Neural crest cell (in vitro differentiated cells): ENCODE measurements around the gene CDKL5. TPM values are rescaled to one million over a fixed set of nuclear protein-coding genes. Genes with fewer than 3 reads are reported as not detected.

Experiments
- DNase-seq: peaks from one replicate; pipeline ENCODE4 v3.0.0; 2021; ENCODE audit warnings: low read depth, mixed read lengths, low spot score
- H3K27ac Mint-ChIP-seq: one replicate; pipeline ENCODE4 v1.8.0; 2021; ENCODE audit warnings: mild to moderate bottlenecking, mixed read lengths; ENCODE audit not compliant: unreplicated experiment
- H3K27me3 Mint-ChIP-seq: 2 replicates; pipeline ENCODE4 v1.8.0; 2021; ENCODE audit warnings: low read depth, mild to moderate bottlenecking, mixed read lengths
- H3K36me3 Mint-ChIP-seq: 2 replicates; pipeline ENCODE4 v1.8.0; 2021; ENCODE audit warnings: low read depth, mild to moderate bottlenecking, mixed read lengths
- H3K4me1 Mint-ChIP-seq: 2 replicates; pipeline ENCODE4 v1.8.0; 2021; ENCODE audit warnings: mixed read lengths
- H3K4me3 Mint-ChIP-seq: one replicate; pipeline ENCODE4 v1.8.0; 2021; ENCODE audit warnings: mild to moderate bottlenecking, mixed read lengths
- H3K9me3 Mint-ChIP-seq: 2 replicates; pipeline ENCODE4 v1.8.0; 2021; ENCODE audit warnings: mixed read lengths
- long read RNA-seq: library from polyadenylated mRNA; unstranded; transcript quantifications from one replicate; pipeline ENCODE4 v2.0.0, GENCODE V29; 2020
- total RNA-seq: library from RNA; stranded (reverse); gene quantifications from 2 replicates; pipeline ENCODE4 v1.2.1, GENCODE V29; 2021
- TF ChIP-seq, protein P1 (sequence below): fragments of 200-600 bp; sonication (generic); conservative IDR thresholded peaks from 2 replicates; pipeline ENCODE4 v1.5.0; 2021; ENCODE audit warnings: antibody characterized with exemption, mild to moderate bottlenecking

Gene CDKL5
- total RNA-seq = 3.7 and 4.0 TPM in 2 replicates
- long read RNA-seq, partial matches to known transcripts = 5 of 7 reads
- long read RNA-seq, other reads (novel, unspliced or antisense) = 2 of 7 reads

- TF ChIP-seq, protein P1, sequence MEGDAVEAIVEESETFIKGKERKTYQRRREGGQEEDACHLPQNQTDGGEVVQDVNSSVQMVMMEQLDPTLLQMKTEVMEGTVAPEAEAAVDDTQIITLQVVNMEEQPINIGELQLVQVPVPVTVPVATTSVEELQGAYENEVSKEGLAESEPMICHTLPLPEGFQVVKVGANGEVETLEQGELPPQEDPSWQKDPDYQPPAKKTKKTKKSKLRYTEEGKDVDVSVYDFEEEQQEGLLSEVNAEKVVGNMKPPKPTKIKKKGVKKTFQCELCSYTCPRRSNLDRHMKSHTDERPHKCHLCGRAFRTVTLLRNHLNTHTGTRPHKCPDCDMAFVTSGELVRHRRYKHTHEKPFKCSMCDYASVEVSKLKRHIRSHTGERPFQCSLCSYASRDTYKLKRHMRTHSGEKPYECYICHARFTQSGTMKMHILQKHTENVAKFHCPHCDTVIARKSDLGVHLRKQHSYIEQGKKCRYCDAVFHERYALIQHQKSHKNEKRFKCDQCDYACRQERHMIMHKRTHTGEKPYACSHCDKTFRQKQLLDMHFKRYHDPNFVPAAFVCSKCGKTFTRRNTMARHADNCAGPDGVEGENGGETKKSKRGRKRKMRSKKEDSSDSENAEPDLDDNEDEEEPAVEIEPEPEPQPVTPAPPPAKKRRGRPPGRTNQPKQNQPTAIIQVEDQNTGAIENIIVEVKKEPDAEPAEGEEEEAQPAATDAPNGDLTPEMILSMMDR = no peak
- peaks cover 19% of the 10 kb centered on the region for H3K4me1 Mint-ChIP-seq
- no peaks in the 10 kb centered on the region for H3K9me3 Mint-ChIP-seq
- no peaks in the 10 kb centered on the region for H3K36me3 Mint-ChIP-seq
- no peak within 1 kb of the TSS for H3K27ac Mint-ChIP-seq
- H3K4me3 Mint-ChIP-seq = peak within 1 kb of the TSS; percentile 93
- peaks cover 34% of the 10 kb centered on the region for H3K27me3 Mint-ChIP-seq
- DNase-seq = peak; percentile 87
These were observed at the start of gene CDKL5 for GRCh38 chrX:18425199-18426003. Gene CDKL5 (plus strand): TSS chrX:18425608. CDS start chrX:18507097, 81,489 bp downstream.

GRCh38 chrX:18377796-18378195 is 47.6 kb upstream of the CDKL5 start:
- Mint-ChIP-seq H3K9me3 (peaks cover 12% of the 10 kb centered on the region), H3K27ac (no peak overlapping the region), H3K4me3 (no peak overlapping the region), H3K27me3 (no peaks in the 10 kb centered on the region), H3K4me1 (no peaks in the 10 kb centered on the region), H3K36me3 (no peaks in the 10 kb centered on the region)
- DNase-seq = peak; percentile 12
- TF ChIP-seq, protein P1 = peak; percentile 58

DNA sequence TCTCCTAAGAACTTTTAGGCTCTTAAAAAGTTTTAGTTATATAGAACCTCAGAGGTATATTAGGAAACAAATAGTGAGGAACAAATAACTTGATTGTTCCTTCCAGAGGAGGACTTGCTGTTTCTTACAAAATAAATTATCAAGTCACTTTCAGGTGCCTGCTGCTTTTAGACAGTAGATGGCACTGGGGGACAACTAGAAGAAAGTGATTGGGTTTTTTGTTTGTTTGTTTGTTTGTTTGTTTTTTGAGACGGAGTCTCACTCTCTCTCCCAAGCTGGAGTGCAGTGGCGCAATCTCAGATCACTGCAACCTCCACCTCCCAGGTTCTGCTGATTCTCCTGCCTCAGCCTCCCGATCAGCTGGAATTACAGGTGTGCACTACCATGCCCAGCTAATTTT is 35.4 kb upstream of the CDKL5 start:
- Mint-ChIP-seq H3K4me3 (no peak overlapping the region), H3K36me3 (no peaks in the 10 kb centered on the region), H3K27me3 (peaks cover 3% of the 10 kb centered on the region), H3K4me1 (peaks cover 8% of the 10 kb centered on the region), H3K27ac (no peak overlapping the region), H3K9me3 (no peaks in the 10 kb centered on the region)
- no peak for DNase-seq
- TF ChIP-seq, protein P1 = peak; percentile 26

GRCh38 chrX:18390941-18391538 is 34.4 kb upstream of the CDKL5 start:
- Mint-ChIP-seq H3K36me3 (no peaks in the 10 kb centered on the region), H3K4me3 (no peak overlapping the region), H3K9me3 (no peaks in the 10 kb centered on the region), H3K27ac (no peak overlapping the region), H3K4me1 (peaks cover 9% of the 10 kb centered on the region), H3K27me3 (peaks cover 3% of the 10 kb centered on the region)
- TF ChIP-seq, protein P1 = peak; percentile 81
- peak; percentile 67 for DNase-seq

DNA sequence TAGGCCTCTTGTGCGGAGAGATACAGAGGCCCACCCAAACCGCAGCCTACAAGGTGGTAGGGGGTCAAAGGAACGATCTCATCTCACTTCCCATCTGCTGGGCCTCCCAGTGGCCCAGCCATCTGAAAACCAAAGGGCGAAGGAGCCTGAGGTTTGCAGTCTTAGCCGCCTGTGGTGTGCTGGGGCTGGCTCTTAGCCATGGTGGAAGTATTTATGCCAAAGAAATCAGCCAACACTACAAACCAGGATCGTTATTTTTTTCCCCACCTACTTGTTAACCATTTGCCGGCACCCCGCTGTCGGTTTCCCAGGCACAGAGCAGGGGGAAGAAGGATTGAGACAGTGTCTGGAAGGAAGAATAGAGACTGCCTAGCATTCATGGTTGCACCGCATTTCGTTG is 30.9 kb upstream of the CDKL5 start:
- no peak for DNase-seq
- Mint-ChIP-seq H3K36me3 (no peaks in the 10 kb centered on the region), H3K4me1 (peaks cover 9% of the 10 kb centered on the region), H3K27me3 (peaks cover 3% of the 10 kb centered on the region), H3K9me3 (no peaks in the 10 kb centered on the region), H3K27ac (no peak overlapping the region), H3K4me3 (no peak overlapping the region)
- TF ChIP-seq, protein P1 = no peak
